HG03196 (cell line): ENCODE measurements around the gene OPHN1.

Experiments
- ATAC-seq: cut with Tn5 transposase; IDR thresholded peaks from one replicate; pipeline ENCODE4 v1.9.1; 2021; ENCODE audit not compliant: unreplicated experiment

Gene OPHN1

GRCh38 chrX:68183612-68184214, 249.6 kb downstream of the OPHN1 start:
- ATAC-seq = no peak

GRCh38 chrX:68180579-68180978, 252.7 kb downstream of the OPHN1 start:
- no peak for ATAC-seq

- no peak for ATAC-seq
Observed at GRCh38 chrX:68179355-68179754, 253.9 kb downstream of the OPHN1 start.

- no peak for ATAC-seq
Observed at GRCh38 chrX:68177542-68177941, 255.8 kb downstream of the OPHN1 start.

- ATAC-seq = no peak
Observed at GRCh38 chrX:68175562-68175961, 257.7 kb downstream of the OPHN1 start.

GRCh38 chrX:68163441-68163840, 269.9 kb downstream of the OPHN1 start:
- ATAC-seq = no peak

GRCh38 chrX:68147848-68148247, 285.4 kb downstream of the OPHN1 start:
- no peak for ATAC-seq

- ATAC-seq = no peak
Observed at GRCh38 chrX:68146054-68146453, 287.2 kb downstream of the OPHN1 start.

GRCh38 chrX:68139791-68140190, 293.5 kb downstream of the OPHN1 start:
- no peak for ATAC-seq

GRCh38 chrX:68133181-68133580, 300.1 kb downstream of the OPHN1 start:
- no peak for ATAC-seq

- ATAC-seq = no peak
Observed at GRCh38 chrX:68132749-68133148, 300.5 kb downstream of the OPHN1 start.

- ATAC-seq = no peak
Observed at GRCh38 chrX:68121835-68122234, 311.5 kb downstream of the OPHN1 start.

GRCh38 chrX:68121371-68121770, 311.9 kb downstream of the OPHN1 start:
- ATAC-seq = no peak

- ATAC-seq = no peak
Observed at GRCh38 chrX:68115371-68115770, 317.9 kb downstream of the OPHN1 start.

GRCh38 chrX:68114573-68115129, 318.6 kb downstream of the OPHN1 start:
- no peak for ATAC-seq

- no peak for ATAC-seq
Observed at GRCh38 chrX:68113837-68114572, 319.3 kb downstream of the OPHN1 start.

GRCh38 chrX:68112321-68112720, 321.0 kb downstream of the OPHN1 start:
- ATAC-seq = no peak

- ATAC-seq = no peak
Observed at GRCh38 chrX:68109162-68109561, 324.1 kb downstream of the OPHN1 start.

GRCh38 chrX:68098431-68098830, 334.9 kb downstream of the OPHN1 start:
- ATAC-seq = no peak

- ATAC-seq = no peak
Observed at GRCh38 chrX:68090266-68090665, 343.0 kb downstream of the OPHN1 start.

GRCh38 chrX:68087526-68087925, 345.8 kb downstream of the OPHN1 start:
- no peak for ATAC-seq

GRCh38 chrX:68086709-68087108, 346.6 kb downstream of the OPHN1 start:
- ATAC-seq = no peak
